ENCODE measurements around the gene SERPINA1. TPM values are rescaled to one million over a fixed set of nuclear protein-coding genes. Genes with fewer than 3 reads are reported as not detected.
"Not testable (repeated sequence)": the region's sequence is repeated elsewhere in the genome, so short reads cannot be mapped to it uniquely, and the experiment has no call there.

SERPINA1 gene
- 3.7 TPM for total RNA-seq

GRCh38 chr14:94388384-94389103 lies at the start of gene SERPINA1:
Gene SERPINA1, minus strand, starts transcription at chr14:94388602. Its CDS starts 5,365 bp downstream, at chr14:94383237.
- Histone ChIP-seq H3K27ac (ENCODE audit: low read depth, low read length) (no peak within 1 kb of the TSS), H3K9ac (ENCODE audit: low read depth in 1 of 3, low read length in 3 of 3) (no peak within 1 kb of the TSS), H3K9me3 (ENCODE audit: control insufficient read depth in 3 of 3, low read length in 3 of 3) (no peaks in the 10 kb centered on the region), H3K4me1 (ENCODE audit: control insufficient read depth in 3 of 3, insufficient read depth in 3 of 3, low read length in 3 of 3) (peaks cover 0 to 9% (median 3%) of the 10 kb centered on the region in 3 donors), H3K36me3 (ENCODE audit: control insufficient read depth in 3 of 3, insufficient read depth in 3 of 3, low read length in 3 of 3) (no peaks in the 10 kb centered on the region), H3K27me3 (ENCODE audit: control insufficient read depth in 3 of 3, insufficient read depth in 3 of 3, low read length in 3 of 3) (no peaks in the 10 kb centered on the region), H3K4me3 (ENCODE audit: low read length in 3 of 3) (no peak within 1 kb of the TSS)

GRCh38 chr14:94428610-94429009 lies 40.2 kb upstream of the SERPINA1 start:
- Histone ChIP-seq H3K27me3 (ENCODE audit: control insufficient read depth in 3 of 3, insufficient read depth in 3 of 3, low read length in 3 of 3) (peaks cover 3 to 4% (median 4%) of the 10 kb centered on the region in 3 donors), H3K27ac (ENCODE audit: low read depth, low read length) (no peak overlapping the region), H3K9ac (ENCODE audit: low read depth in 1 of 3, low read length in 3 of 3) (no peak overlapping the region), H3K9me3 (ENCODE audit: control insufficient read depth in 3 of 3, low read length in 3 of 3) (no peaks in the 10 kb centered on the region), H3K4me1 (ENCODE audit: control insufficient read depth in 3 of 3, insufficient read depth in 3 of 3, low read length in 3 of 3) (no peaks in the 10 kb centered on the region), H3K4me3 (ENCODE audit: low read length in 3 of 3) (no peak overlapping the region), H3K36me3 (ENCODE audit: control insufficient read depth in 3 of 3, insufficient read depth in 3 of 3, low read length in 3 of 3) (no peaks in the 10 kb centered on the region)

GRCh38 chr14:94427016-94427613 lies 38.7 kb upstream of the SERPINA1 start:
- Histone ChIP-seq H3K36me3 (ENCODE audit: control insufficient read depth in 3 of 3, insufficient read depth in 3 of 3, low read length in 3 of 3) (no peaks in the 10 kb centered on the region), H3K27me3 (ENCODE audit: control insufficient read depth in 3 of 3, insufficient read depth in 3 of 3, low read length in 3 of 3) (peaks cover 3 to 4% (median 4%) of the 10 kb centered on the region in 3 donors), H3K9ac (ENCODE audit: low read depth in 1 of 3, low read length in 3 of 3) (no peak overlapping the region), H3K4me3 (ENCODE audit: low read length in 3 of 3) (no peak overlapping the region), H3K27ac (ENCODE audit: low read depth, low read length) (no peak overlapping the region), H3K4me1 (ENCODE audit: control insufficient read depth in 3 of 3, insufficient read depth in 3 of 3, low read length in 3 of 3) (no peaks in the 10 kb centered on the region), H3K9me3 (ENCODE audit: control insufficient read depth in 3 of 3, low read length in 3 of 3) (no peaks in the 10 kb centered on the region)

GRCh38 chr14:94426526-94426925 lies 38.1 kb upstream of the SERPINA1 start:
- Histone ChIP-seq H3K4me3 (ENCODE audit: low read length in 3 of 3) (no peak overlapping the region), H3K9ac (ENCODE audit: low read depth in 1 of 3, low read length in 3 of 3) (no peak overlapping the region), H3K36me3 (ENCODE audit: control insufficient read depth in 3 of 3, insufficient read depth in 3 of 3, low read length in 3 of 3) (no peaks in the 10 kb centered on the region), H3K27me3 (ENCODE audit: control insufficient read depth in 3 of 3, insufficient read depth in 3 of 3, low read length in 3 of 3) (peaks cover 3 to 6% (median 4%) of the 10 kb centered on the region in 3 donors), H3K27ac (ENCODE audit: low read depth, low read length) (no peak overlapping the region), H3K4me1 (ENCODE audit: control insufficient read depth in 3 of 3, insufficient read depth in 3 of 3, low read length in 3 of 3) (no peaks in the 10 kb centered on the region), H3K9me3 (ENCODE audit: control insufficient read depth in 3 of 3, low read length in 3 of 3) (no peaks in the 10 kb centered on the region)

- Histone ChIP-seq H3K27me3 (ENCODE audit: control insufficient read depth in 3 of 3, insufficient read depth in 3 of 3, low read length in 3 of 3) (peaks cover 3 to 9% (median 6%) of the 10 kb centered on the region in 3 donors), H3K4me1 (ENCODE audit: control insufficient read depth in 3 of 3, insufficient read depth in 3 of 3, low read length in 3 of 3) (no peaks in the 10 kb centered on the region)
These were observed 36.0 kb upstream of the SERPINA1 start for GRCh38 chr14:94424371-94424770.

GRCh38 chr14:94423453-94424056 lies 35.2 kb upstream of the SERPINA1 start:
- Histone ChIP-seq H3K4me3 (ENCODE audit: low read length in 3 of 3) (no peak overlapping the region), H3K9me3 (ENCODE audit: control insufficient read depth in 3 of 3, low read length in 3 of 3) (no peaks in the 10 kb centered on the region), H3K36me3 (ENCODE audit: control insufficient read depth in 3 of 3, insufficient read depth in 3 of 3, low read length in 3 of 3) (no peaks in the 10 kb centered on the region), H3K27me3 (ENCODE audit: control insufficient read depth in 3 of 3, insufficient read depth in 3 of 3, low read length in 3 of 3) (peaks cover 2 to 5% (median 3%) of the 10 kb centered on the region in 3 donors), H3K9ac (ENCODE audit: low read depth in 1 of 3, low read length in 3 of 3) (no peak overlapping the region), H3K27ac (ENCODE audit: low read depth, low read length) (no peak overlapping the region), H3K4me1 (ENCODE audit: control insufficient read depth in 3 of 3, insufficient read depth in 3 of 3, low read length in 3 of 3) (no peaks in the 10 kb centered on the region)

More at GRCh38 chr14:94424371-94424770, 36.0 kb upstream of the SERPINA1 start:
- Histone ChIP-seq H3K36me3 (ENCODE audit: control insufficient read depth in 3 of 3, insufficient read depth in 3 of 3, low read length in 3 of 3) (no peaks in the 10 kb centered on the region), H3K27ac (ENCODE audit: low read depth, low read length) (no peak overlapping the region), H3K9me3 (ENCODE audit: control insufficient read depth in 3 of 3, low read length in 3 of 3) (no peaks in the 10 kb centered on the region), H3K4me3 (ENCODE audit: low read length in 3 of 3) (no peak overlapping the region), H3K9ac (ENCODE audit: low read depth in 1 of 3, low read length in 3 of 3) (no peak overlapping the region)

GRCh38 chr14:94421316-94421715 lies 32.9 kb upstream of the SERPINA1 start:
- no peaks in the 10 kb centered on the region for H3K36me3 ChIP-seq (ENCODE audit: control insufficient read depth in 3 of 3, insufficient read depth in 3 of 3, low read length in 3 of 3)
- H3K9ac ChIP-seq (ENCODE audit: low read depth in 1 of 3, low read length in 3 of 3), result no peak overlapping the region
- H3K4me1 ChIP-seq (ENCODE audit: control insufficient read depth in 3 of 3, insufficient read depth in 3 of 3, low read length in 3 of 3), result no peaks in the 10 kb centered on the region
- H3K9me3 ChIP-seq (ENCODE audit: control insufficient read depth in 3 of 3, low read length in 3 of 3), result no peaks in the 10 kb centered on the region
- H3K27me3 ChIP-seq (ENCODE audit: control insufficient read depth in 3 of 3, insufficient read depth in 3 of 3, low read length in 3 of 3), result peaks cover 2 to 5% (median 3%) of the 10 kb centered on the region in 3 donors
- H3K4me3 ChIP-seq (ENCODE audit: low read length in 3 of 3), result no peak overlapping the region
- no peak overlapping the region for H3K27ac ChIP-seq (ENCODE audit: low read depth, low read length)

GRCh38 chr14:94417497-94418205 lies 29.2 kb upstream of the SERPINA1 start:
- H3K4me3 ChIP-seq (ENCODE audit: low read length in 3 of 3); H3K4me1 ChIP-seq (ENCODE audit: control insufficient read depth in 3 of 3, insufficient read depth in 3 of 3, low read length in 3 of 3); H3K36me3 ChIP-seq (ENCODE audit: control insufficient read depth in 3 of 3, insufficient read depth in 3 of 3, low read length in 3 of 3); H3K27ac ChIP-seq (ENCODE audit: low read depth, low read length); H3K9ac ChIP-seq (ENCODE audit: low read depth in 1 of 3, low read length in 3 of 3); H3K27me3 ChIP-seq (ENCODE audit: control insufficient read depth in 3 of 3, insufficient read depth in 3 of 3, low read length in 3 of 3); H3K9me3 ChIP-seq (ENCODE audit: control insufficient read depth in 3 of 3, low read length in 3 of 3): not testable (repeated sequence)

GRCh38 chr14:94412671-94413638 lies 24.6 kb upstream of the SERPINA1 start:
- Histone ChIP-seq H3K27me3 (ENCODE audit: control insufficient read depth in 3 of 3, insufficient read depth in 3 of 3, low read length in 3 of 3) (peaks cover 0 to 3% (median 3%) of the 10 kb centered on the region in 3 donors), H3K4me1 (ENCODE audit: control insufficient read depth in 3 of 3, insufficient read depth in 3 of 3, low read length in 3 of 3) (no peaks in the 10 kb centered on the region), H3K4me3 (ENCODE audit: low read length in 3 of 3) (no peak overlapping the region), H3K9ac (ENCODE audit: low read depth in 1 of 3, low read length in 3 of 3) (no peak overlapping the region), H3K9me3 (ENCODE audit: control insufficient read depth in 3 of 3, low read length in 3 of 3) (peaks cover 0 to 3% (median 3%) of the 10 kb centered on the region in 3 donors), H3K36me3 (ENCODE audit: control insufficient read depth in 3 of 3, insufficient read depth in 3 of 3, low read length in 3 of 3) (no peaks in the 10 kb centered on the region), H3K27ac (ENCODE audit: low read depth, low read length) (no peak overlapping the region)
